ENCODE measurements around the gene RAVER2. TPM values are rescaled to one million over a fixed set of nuclear protein-coding genes. Genes with fewer than 3 reads are reported as not detected.

RAVER2 gene
- total RNA-seq, 2 experiments from 2014 or later = 0.80 to 1.0 TPM

DNA sequence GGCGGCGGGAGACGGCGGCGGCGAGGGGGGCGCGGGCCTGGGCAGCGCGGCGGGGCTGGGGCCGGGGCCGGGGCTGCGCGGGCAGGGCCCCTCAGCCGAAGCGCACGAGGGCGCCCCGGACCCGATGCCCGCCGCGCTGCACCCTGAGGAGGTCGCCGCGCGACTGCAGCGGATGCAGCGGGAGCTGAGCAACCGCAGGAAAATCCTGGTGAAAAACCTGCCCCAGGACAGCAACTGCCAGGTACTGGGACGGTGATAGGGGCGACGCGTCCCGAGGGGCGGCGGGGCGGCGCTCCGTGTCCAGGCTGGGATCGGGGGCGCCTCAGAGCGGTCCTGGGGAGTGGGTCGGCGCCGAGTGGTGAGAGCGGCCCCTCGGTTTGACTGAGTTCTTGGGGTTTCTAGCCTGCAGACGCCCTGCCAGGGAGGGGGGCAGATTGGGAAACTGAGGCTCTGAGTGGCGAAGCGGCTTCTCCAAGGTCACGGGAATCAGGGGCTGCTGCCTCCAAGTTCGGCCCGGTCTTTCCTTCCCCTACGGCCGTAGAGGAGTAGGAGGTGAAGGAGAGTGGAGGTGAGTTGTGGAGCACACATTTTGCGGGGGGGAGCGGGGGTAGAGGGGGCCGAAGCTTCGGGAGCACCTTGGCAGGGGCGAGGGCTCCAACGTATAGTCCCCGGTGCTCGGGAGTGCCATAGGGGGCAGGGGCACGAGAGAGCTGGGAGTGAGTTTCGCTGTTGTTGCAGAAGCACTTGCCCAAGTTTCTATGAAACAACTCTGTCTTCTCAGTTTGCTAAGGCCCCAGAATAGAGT lies 508 bp downstream of the RAVER2 start:
- ChIA-PET CTCF (no interaction called here), POLR2A (interaction anchor here (0.6 to 2.0 kb wide), 7 partner anchors 23 to 330 kb away, joined by 3 to 6 read pairs (median 3); no protein-coding TSS in a partner anchor)
- H3K9me3 ChIP-seq (ENCODE audit: control insufficient read depth in 1 of 2, insufficient read depth in 1 of 2, low read length in 2 of 2) = no peaks in the 10 kb centered on the region
- Mint-ChIP-seq H3K9me3 (no peaks in the 10 kb centered on the region), H3K4me1 (ENCODE audit: low read depth) (peaks cover 24% of the 10 kb centered on the region), H3K27ac (peak overlapping the region; percentile 69), H3K36me3 (ENCODE audit: low read depth) (no peaks in the 10 kb centered on the region), H3K27me3 (no peaks in the 10 kb centered on the region), H3K4me3 (peak overlapping the region; percentile 98)
- ATAC-seq (ENCODE audit: poor library complexity) = peak; percentile 8
- DNase-seq = peak in 10 of 14 experiments; percentile 1 to 56 (median 16)
- intact Hi-C loops (cut with DNase I, micrococcal nuclease) = loop anchor here in 1 of 2 experiments (2.0 to 10.0 kb wide), 3 partner anchors 79 to 329 kb away; partner anchors contain the start of gene JAK1
- H3K27me3 ChIP-seq (ENCODE audit: control insufficient read depth in 1 of 2, insufficient read depth in 2 of 2, low read length in 2 of 2) = no peaks in the 10 kb centered on the region
- TF ChIP-seq CTCF (IDR thresholded peaks at IDR 0.05) = no peak
- peaks cover 15% of the 10 kb centered on the region for H3K4me1 ChIP-seq (ENCODE audit: insufficient read depth, low read length)
- H3K27ac ChIP-seq (ENCODE audit: low read depth in 1 of 2, low read length in 2 of 2) = peak overlapping the region in 1 of 2 donors; percentile 17
- peak overlapping the region; percentile 58 for H3K4me3 ChIP-seq (ENCODE audit: low read length)
- no peaks in the 10 kb centered on the region for H3K36me3 ChIP-seq (ENCODE audit: insufficient read depth, low read length)

DNA sequence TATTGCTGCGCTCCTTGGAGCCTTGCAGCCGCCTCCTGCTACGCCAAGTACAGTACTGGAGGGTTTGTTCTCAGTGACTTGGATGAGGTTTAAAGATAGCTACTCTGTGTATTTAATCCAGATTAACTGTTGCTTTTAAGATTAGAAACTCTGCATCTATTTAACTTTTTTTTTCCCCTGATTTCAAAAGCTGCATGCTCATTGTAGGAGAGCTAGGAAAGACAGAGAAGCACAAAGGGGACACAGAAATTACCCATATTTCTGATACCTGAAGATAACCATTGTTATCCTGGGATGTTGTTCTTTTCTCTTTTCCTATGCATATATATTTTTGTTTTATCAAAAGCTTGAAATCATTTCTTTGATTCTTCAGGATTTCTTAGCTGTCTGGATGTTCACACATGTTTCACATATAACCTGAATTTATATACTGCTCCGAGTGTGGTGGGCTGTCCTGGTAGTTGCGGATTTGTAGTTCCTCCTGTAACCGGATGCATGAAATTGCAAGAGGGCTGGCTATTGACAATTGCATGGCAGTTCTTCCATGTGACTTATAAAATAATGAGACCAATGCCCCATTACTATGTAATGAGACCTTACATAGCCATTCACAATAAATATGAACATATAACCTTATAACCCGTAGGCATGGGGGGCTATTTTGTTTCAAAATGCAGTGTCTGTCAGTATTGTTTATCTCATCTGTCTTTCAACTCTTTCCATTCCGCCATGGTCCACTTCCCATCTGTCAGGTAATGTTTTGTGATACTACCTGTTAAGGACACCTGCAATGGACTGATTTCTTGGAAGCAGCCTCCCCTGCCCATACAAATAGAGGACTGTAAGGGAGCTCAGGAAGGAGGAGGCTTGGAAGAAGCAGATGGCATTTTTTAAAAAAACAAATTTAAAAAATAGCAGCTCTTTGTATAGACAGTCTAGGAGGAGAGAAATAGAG lies 1.4 kb downstream of the RAVER2 start:
- no peak for TF ChIP-seq CTCF (IDR thresholded peaks at IDR 0.05)
- DNase-seq = peak in 1 of 14 experiments; percentile 2
- Histone ChIP-seq H3K27me3 (ENCODE audit: control insufficient read depth in 1 of 2, insufficient read depth in 2 of 2, low read length in 2 of 2) (no peaks in the 10 kb centered on the region), H3K4me1 (ENCODE audit: insufficient read depth, low read length) (peaks cover 15% of the 10 kb centered on the region), H3K9me3 (ENCODE audit: control insufficient read depth in 1 of 2, insufficient read depth in 1 of 2, low read length in 2 of 2) (no peaks in the 10 kb centered on the region), H3K4me3 (ENCODE audit: low read length) (peak overlapping the region; percentile 58), H3K27ac (ENCODE audit: low read depth in 1 of 2, low read length in 2 of 2) (peak overlapping the region in 1 of 2 donors; percentile 17), H3K36me3 (ENCODE audit: insufficient read depth, low read length) (no peaks in the 10 kb centered on the region)
- Mint-ChIP-seq H3K27ac (peak overlapping the region; percentile 69), H3K36me3 (ENCODE audit: low read depth) (no peaks in the 10 kb centered on the region), H3K9me3 (no peaks in the 10 kb centered on the region), H3K4me3 (peak overlapping the region; percentile 98), H3K27me3 (no peaks in the 10 kb centered on the region), H3K4me1 (ENCODE audit: low read depth) (peaks cover 24% of the 10 kb centered on the region)
- ChIA-PET CTCF (interaction anchor here (0.9 kb wide), 1 partner anchor 98 kb away, joined by 3 read pairs; no protein-coding TSS in a partner anchor), POLR2A (interaction anchor here (0.6 to 2.0 kb wide), 6 partner anchors 24 to 329 kb away, joined by 3 to 6 read pairs (median 4); no protein-coding TSS in a partner anchor)
- peak; percentile 29 for ATAC-seq (ENCODE audit: poor library complexity)
- intact Hi-C loops (cut with DNase I, micrococcal nuclease) = loop anchor here in 1 of 2 experiments (2.0 to 10.0 kb wide), 3 partner anchors 79 to 329 kb away; partner anchors contain the start of gene JAK1

DNA sequence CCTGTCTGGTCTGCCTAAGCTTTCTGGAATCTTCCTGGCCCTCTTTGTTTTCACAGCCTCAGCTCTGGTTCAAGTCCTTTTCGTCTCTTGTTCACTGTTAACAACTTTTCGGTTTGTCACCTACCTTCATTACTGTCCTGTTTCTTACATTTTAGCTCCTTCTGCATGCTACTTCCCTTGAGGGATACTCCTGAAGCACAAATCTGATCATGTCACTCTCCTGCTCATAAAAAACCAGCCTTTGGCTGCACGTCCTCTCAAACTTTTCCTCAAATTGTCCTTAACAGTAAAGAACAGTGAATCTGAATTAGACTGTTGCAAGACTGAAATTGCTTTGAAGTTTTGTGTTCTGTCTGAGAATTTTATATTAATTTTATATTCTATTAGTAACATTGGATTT lies 3.3 kb downstream of the RAVER2 start:
- Histone ChIP-seq H3K27me3 (ENCODE audit: control insufficient read depth in 1 of 2, insufficient read depth in 2 of 2, low read length in 2 of 2) (no peaks in the 10 kb centered on the region), H3K9me3 (ENCODE audit: control insufficient read depth in 1 of 2, insufficient read depth in 1 of 2, low read length in 2 of 2) (no peaks in the 10 kb centered on the region), H3K4me1 (ENCODE audit: insufficient read depth, low read length) (peaks cover 15% of the 10 kb centered on the region), H3K36me3 (ENCODE audit: insufficient read depth, low read length) (no peaks in the 10 kb centered on the region), H3K27ac (ENCODE audit: low read depth in 1 of 2, low read length in 2 of 2) (no peak overlapping the region), H3K4me3 (ENCODE audit: low read length) (no peak overlapping the region)
- intact Hi-C loops (cut with DNase I, micrococcal nuclease) = loop anchor here in 1 of 2 experiments (10.0 kb wide), 2 partner anchors 217 to 327 kb away; partner anchors contain the start of gene JAK1
- no peak for TF ChIP-seq CTCF (IDR thresholded peaks at IDR 0.05)
- ChIA-PET POLR2A (interaction anchor here (0.7 kb wide), 1 partner anchor 20 kb away, joined by 4 read pairs; no protein-coding TSS in a partner anchor), CTCF (no interaction called here)
- Mint-ChIP-seq H3K27ac (peak overlapping the region; percentile 8), H3K4me1 (ENCODE audit: low read depth) (peaks cover 24% of the 10 kb centered on the region), H3K9me3 (no peaks in the 10 kb centered on the region), H3K4me3 (no peak overlapping the region), H3K36me3 (ENCODE audit: low read depth) (no peaks in the 10 kb centered on the region), H3K27me3 (no peaks in the 10 kb centered on the region)
- no peak for ATAC-seq (ENCODE audit: poor library complexity)
- no peak for DNase-seq

All from CD4-positive, alpha-beta T cell (primary cell).